Measurements from ENCODE around the gene BUB1B.

The BUB1B gene

DNA sequence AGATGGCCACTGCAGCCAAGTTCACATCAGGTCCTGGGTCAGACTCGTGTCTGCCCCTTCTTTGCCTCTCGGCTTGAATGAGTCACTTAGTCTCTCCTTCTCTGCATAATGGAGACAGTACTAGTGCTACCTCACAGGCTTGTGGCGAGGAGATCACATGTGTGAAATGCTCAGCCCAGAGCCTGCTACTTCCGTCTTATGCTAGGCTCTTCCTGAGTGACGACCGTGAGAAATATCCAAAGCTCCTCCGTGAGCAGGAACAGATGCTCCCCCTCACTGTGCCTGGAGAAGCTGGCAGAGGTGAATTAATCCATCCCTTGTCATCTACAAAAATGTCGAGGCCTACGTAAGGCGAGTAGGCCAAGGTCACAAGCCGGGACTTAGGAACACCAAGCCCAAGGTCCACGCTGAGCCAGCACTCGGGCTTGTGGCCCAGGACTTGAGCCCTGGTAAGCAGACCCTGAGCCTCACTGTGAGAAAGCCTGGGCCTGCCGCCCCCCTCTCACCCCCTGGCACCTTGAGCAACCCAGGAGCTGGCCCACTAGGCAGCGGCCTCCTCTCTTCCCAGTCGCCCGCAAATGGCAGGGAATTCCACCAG, 95.9 kb downstream of the BUB1B start:
- no peak for DNase-seq

GRCh38 chr15:40257656-40258450, 97.0 kb downstream of the BUB1B start:
- DNase-seq, result no peak

DNA sequence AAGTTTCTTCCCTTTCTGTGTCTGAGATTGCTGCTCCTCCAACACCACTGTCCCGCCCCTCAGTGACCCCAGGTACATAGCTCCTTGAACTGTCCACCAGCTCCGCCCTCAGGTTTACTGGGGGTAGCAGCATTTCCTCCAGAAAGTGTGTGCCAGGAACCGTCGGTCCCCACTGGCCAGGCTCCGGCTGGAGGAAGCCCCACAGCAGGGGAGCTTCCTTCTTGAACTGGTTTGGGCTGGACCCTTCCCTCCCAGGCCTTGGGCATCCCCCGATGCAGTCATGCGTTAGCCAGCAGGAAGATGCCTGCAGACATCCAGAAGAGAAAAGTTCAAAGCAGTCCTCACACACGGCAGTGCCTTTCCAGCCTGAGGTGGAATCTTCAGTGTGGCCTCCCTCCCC, 97.7 kb downstream of the BUB1B start:
- no peak for DNase-seq

DNA sequence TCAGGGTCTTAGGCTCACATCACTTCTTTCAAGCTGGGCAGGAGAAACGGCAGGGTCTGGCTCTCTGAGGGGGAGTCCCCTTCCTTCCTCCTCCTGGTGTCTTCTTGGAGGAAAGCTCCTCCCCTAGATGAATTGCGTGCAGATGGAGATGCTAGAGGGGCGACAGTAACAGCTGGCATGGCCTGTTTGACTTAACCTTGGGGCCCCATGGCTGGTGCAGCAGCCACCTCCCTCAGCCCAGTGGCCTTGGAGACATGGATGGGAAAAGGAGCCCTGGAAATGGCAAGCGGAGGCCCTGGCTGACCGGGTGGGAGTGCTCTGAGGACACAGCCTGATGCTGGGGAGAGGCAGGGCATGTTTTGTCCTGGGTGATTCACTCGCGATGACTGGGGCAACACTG, 98.2 kb downstream of the BUB1B start:
- no peak for DNase-seq

- no peak for DNase-seq
These were observed 102.3 kb downstream of the BUB1B start for GRCh38 chr15:40263024-40263754.

- DNase-seq, result no peak
These were observed 103.7 kb downstream of the BUB1B start for GRCh38 chr15:40264321-40265153.

- no peak for DNase-seq
These were observed 104.5 kb downstream of the BUB1B start for GRCh38 chr15:40265355-40265754.

- DNase-seq, result no peak
These were observed 105.0 kb downstream of the BUB1B start for GRCh38 chr15:40265875-40266274.

- DNase-seq, result no peak
These were observed 106.0 kb downstream of the BUB1B start for GRCh38 chr15:40266828-40267304.

- DNase-seq, result no peak
These were observed 106.8 kb downstream of the BUB1B start for GRCh38 chr15:40267670-40268069.

- DNase-seq, result no peak
These were observed 108.7 kb downstream of the BUB1B start for GRCh38 chr15:40269604-40270003.

GRCh38 chr15:40270246-40270995, 109.6 kb downstream of the BUB1B start:
- DNase-seq, result no peak

Measured in activated T-cell treated with anti-CD3 and anti-CD28 coated beads, Interleukin-2, amount 50 U/mL, for 1 hour (primary cell).